HUES48 (cell line): Measurements from ENCODE around the gene TRPM1.
A peak's percentile ranks its signal among the peaks of the same experiment; 100 is the strongest.

ENCODE experiments used
- H3K27ac ChIP-seq: one replicate; pipeline ENCODE4 v1.7.0; 2013; ENCODE audit warnings: low read depth, low read length, inconsistent platforms
- H3K27me3 ChIP-seq: 2 replicates; pipeline ENCODE4 v1.6.1; 2013; ENCODE audit warnings: mild to moderate bottlenecking, low read length; ENCODE audit not compliant: control insufficient read depth, insufficient read depth
- H3K36me3 ChIP-seq: 2 replicates; pipeline ENCODE4 v1.6.1; 2013; ENCODE audit warnings: low read length; ENCODE audit not compliant: control insufficient read depth, insufficient read depth
- H3K4me1 ChIP-seq: 2 replicates; pipeline ENCODE4 v1.6.1; 2013; ENCODE audit warnings: mild to moderate bottlenecking, low read length; ENCODE audit not compliant: control insufficient read depth, insufficient read depth
- H3K4me3 ChIP-seq: 2 replicates; pipeline ENCODE4 v1.5.1; 2013; ENCODE audit warnings: mild to moderate bottlenecking, low read depth, low read length
- H3K9ac ChIP-seq: 2 replicates; pipeline ENCODE4 v1.6.1; 2013; ENCODE audit warnings: mild to moderate bottlenecking, low read depth, low read length, moderate library complexity
- H3K9me3 ChIP-seq: 2 replicates; pipeline ENCODE4 v1.6.1; 2013; ENCODE audit warnings: low read length; ENCODE audit not compliant: control insufficient read depth, insufficient read depth

TRPM1 gene

GRCh38 chr15:30991255-30992235 lies 110.0 kb downstream of the TRPM1 start, which contains the start of gene MTMR10:
MTMR10 (minus strand) TSS chr15:30991628; CDS start chr15:30991506, 122 bp downstream.
- peaks cover 9% of the 10 kb centered on the region for H3K36me3 ChIP-seq
- peak within 1 kb of the TSS; percentile 77 for H3K9ac ChIP-seq
- H3K4me1 ChIP-seq = peaks cover 15% of the 10 kb centered on the region
- H3K27ac ChIP-seq = peak within 1 kb of the TSS; percentile 94
- no peaks in the 10 kb centered on the region for H3K9me3 ChIP-seq
- no peaks in the 10 kb centered on the region for H3K27me3 ChIP-seq
- peak within 1 kb of the TSS; percentile 96 for H3K4me3 ChIP-seq

- peak overlapping the region; percentile 77 for H3K9ac ChIP-seq
- no peaks in the 10 kb centered on the region for H3K9me3 ChIP-seq
- no peaks in the 10 kb centered on the region for H3K27me3 ChIP-seq
- H3K27ac ChIP-seq = peak overlapping the region; percentile 94
- H3K4me1 ChIP-seq = peaks cover 15% of the 10 kb centered on the region
- H3K4me3 ChIP-seq = peak overlapping the region; percentile 96
- H3K36me3 ChIP-seq = peaks cover 12% of the 10 kb centered on the region
Observed at GRCh38 chr15:30990446-30991254, 110.9 kb downstream of the TRPM1 start.

GRCh38 chr15:30990036-30990435 lies 111.5 kb downstream of the TRPM1 start:
- peaks cover 15% of the 10 kb centered on the region for H3K4me1 ChIP-seq
- no peaks in the 10 kb centered on the region for H3K27me3 ChIP-seq
- no peak overlapping the region for H3K27ac ChIP-seq
- peak overlapping the region; percentile 96 for H3K4me3 ChIP-seq
- H3K9me3 ChIP-seq = no peaks in the 10 kb centered on the region
- peaks cover 18% of the 10 kb centered on the region for H3K36me3 ChIP-seq
- no peak overlapping the region for H3K9ac ChIP-seq

- Histone ChIP-seq H3K27me3 (no peaks in the 10 kb centered on the region), H3K9me3 (no peaks in the 10 kb centered on the region), H3K27ac (no peak overlapping the region), H3K9ac (no peak overlapping the region), H3K4me3 (no peak overlapping the region), H3K4me1 (peaks cover 4% of the 10 kb centered on the region; the same call in 1 of the 2 replicates), H3K36me3 (peaks cover 38% of the 10 kb centered on the region)
Observed at GRCh38 chr15:30985081-30985531, 116.4 kb downstream of the TRPM1 start.

GRCh38 chr15:30984542-30984941 lies 117.0 kb downstream of the TRPM1 start:
- Histone ChIP-seq H3K4me3 (no peak overlapping the region), H3K4me1 (no peaks in the 10 kb centered on the region; the same call in 1 of the 2 replicates), H3K9me3 (no peaks in the 10 kb centered on the region), H3K27ac (no peak overlapping the region), H3K9ac (no peak overlapping the region), H3K27me3 (no peaks in the 10 kb centered on the region), H3K36me3 (peaks cover 38% of the 10 kb centered on the region)

- Histone ChIP-seq H3K36me3 (peaks cover 38% of the 10 kb centered on the region), H3K27me3 (no peaks in the 10 kb centered on the region), H3K9me3 (no peaks in the 10 kb centered on the region), H3K9ac (no peak overlapping the region), H3K27ac (no peak overlapping the region), H3K4me3 (no peak overlapping the region), H3K4me1 (no peaks in the 10 kb centered on the region; the same call in 1 of the 2 replicates)
Observed at GRCh38 chr15:30984118-30984517, 117.4 kb downstream of the TRPM1 start.

GRCh38 chr15:30979457-30979856 lies 122.1 kb downstream of the TRPM1 start:
- peaks cover 21% of the 10 kb centered on the region for H3K36me3 ChIP-seq
- H3K27me3 ChIP-seq = no peaks in the 10 kb centered on the region
- H3K9me3 ChIP-seq = no peaks in the 10 kb centered on the region
- H3K4me1 ChIP-seq = no peaks in the 10 kb centered on the region
- H3K4me3 ChIP-seq = no peak overlapping the region
- no peak overlapping the region for H3K27ac ChIP-seq
- H3K9ac ChIP-seq = no peak overlapping the region

- Histone ChIP-seq H3K4me3 (no peak overlapping the region), H3K36me3 (peaks cover 26% of the 10 kb centered on the region), H3K4me1 (no peaks in the 10 kb centered on the region), H3K27me3 (no peaks in the 10 kb centered on the region), H3K27ac (no peak overlapping the region), H3K9me3 (no peaks in the 10 kb centered on the region), H3K9ac (no peak overlapping the region)
Observed at GRCh38 chr15:30978328-30978727, 123.2 kb downstream of the TRPM1 start.

GRCh38 chr15:30974112-30974511 lies 127.4 kb downstream of the TRPM1 start:
- Histone ChIP-seq H3K27me3 (no peaks in the 10 kb centered on the region), H3K4me3 (no peak overlapping the region), H3K27ac (no peak overlapping the region), H3K9me3 (no peaks in the 10 kb centered on the region), H3K9ac (no peak overlapping the region), H3K36me3 (peaks cover 26% of the 10 kb centered on the region), H3K4me1 (peaks cover 8% of the 10 kb centered on the region; the same call in 1 of the 2 replicates)

- Histone ChIP-seq H3K9me3 (no peaks in the 10 kb centered on the region), H3K36me3 (peaks cover 26% of the 10 kb centered on the region), H3K9ac (no peak overlapping the region), H3K27ac (no peak overlapping the region), H3K4me3 (no peak overlapping the region), H3K27me3 (no peaks in the 10 kb centered on the region), H3K4me1 (peaks cover 8% of the 10 kb centered on the region; the same call in 1 of the 2 replicates)
Observed at GRCh38 chr15:30973379-30973778, 128.1 kb downstream of the TRPM1 start.
